Neuronal stem cell (in vitro differentiated cells): ENCODE measurements around the gene AAR2.
A peak's percentile ranks its signal among the peaks of the same experiment; 100 is the strongest.

ENCODE experiments used
- DNase-seq: peaks from one replicate; pipeline ENCODE4 v3.0.0-alpha.2; 2013; ENCODE audit warnings: low spot score
- H2AFZ ChIP-seq: one replicate; pipeline ENCODE4 v1.6.1; 2013; ENCODE audit warnings: mild to moderate bottlenecking, low read length, inconsistent platforms
- H2AK5ac ChIP-seq: 2 replicates; pipeline ENCODE4 v1.6.1; 2013; ENCODE audit warnings: low read depth, mild to moderate bottlenecking, inconsistent platforms, low read length, moderate library complexity, mixed read lengths
- H2BK120ac ChIP-seq: 2 replicates; pipeline ENCODE4 v1.6.1; 2013; ENCODE audit warnings: low read depth, mild to moderate bottlenecking, inconsistent platforms, low read length, moderate library complexity, mixed read lengths
- H2BK12ac ChIP-seq: one replicate; pipeline ENCODE4 v1.6.1; 2013; ENCODE audit warnings: low read length, inconsistent platforms
- H2BK15ac ChIP-seq: 2 replicates; pipeline ENCODE4 v1.6.1; 2013; ENCODE audit warnings: mild to moderate bottlenecking, low read length, inconsistent platforms, mixed read lengths
- H2BK5ac ChIP-seq: one replicate; pipeline ENCODE4 v1.6.1; 2013; ENCODE audit warnings: inconsistent platforms, mild to moderate bottlenecking, low read length, moderate library complexity
- H3K14ac ChIP-seq: one replicate; pipeline ENCODE4 v1.6.1; 2013; ENCODE audit warnings: low read length, inconsistent platforms
- H3K18ac ChIP-seq: 2 replicates; pipeline ENCODE4 v1.6.1; 2013; ENCODE audit warnings: low read length, inconsistent platforms
- H3K23ac ChIP-seq: 2 replicates; pipeline ENCODE4 v1.6.1; 2013; ENCODE audit warnings: low read depth, mild to moderate bottlenecking, mixed read lengths, low read length, inconsistent platforms; ENCODE audit not compliant: poor library complexity
- H3K27ac ChIP-seq: replicated peaks from 3 replicates; pipeline ENCODE4 v1.5.1; 2013; ENCODE audit warnings: low read length, inconsistent platforms
- H3K27me3 ChIP-seq, 3 experiments: 2 replicates each; pipeline ENCODE4 v1.6.1; 2013; ENCODE audit warnings: low read length in 3 of 3, mild to moderate bottlenecking in 2 of 3, inconsistent platforms in 1 of 3, low read depth in 1 of 3, mixed read lengths in 1 of 3, moderate library complexity in 1 of 3; ENCODE audit not compliant: control insufficient read depth in 3 of 3, insufficient read depth in 3 of 3
- H3K36me3 ChIP-seq, 2 donors: replicated peaks in 1 of 2; 2 replicates each; pipeline ENCODE4 v1.6.1; 2013; ENCODE audit warnings: low read length in 2 of 2; ENCODE audit not compliant: control insufficient read depth in 2 of 2, insufficient read depth in 2 of 2
- H3K4ac ChIP-seq: 2 replicates; pipeline ENCODE4 v1.6.1; 2013; ENCODE audit warnings: inconsistent platforms, mild to moderate bottlenecking, low read length, moderate library complexity
- H3K4me1 ChIP-seq, 2 donors: 1 replicate in 1 of 2; 2 replicates in 1 of 2; pipeline ENCODE4 v1.6.1; 2013; ENCODE audit warnings: low read length in 2 of 2, low read depth in 1 of 2; ENCODE audit not compliant: control insufficient read depth in 2 of 2, insufficient read depth in 1 of 2
- H3K4me2 ChIP-seq: one replicate; pipeline ENCODE4 v1.6.1; 2013; ENCODE audit warnings: mild to moderate bottlenecking, low read length, inconsistent platforms; ENCODE audit not compliant: insufficient read depth, poor library complexity, severe bottlenecking
- H3K4me3 ChIP-seq, 2 donors: 2 replicates each; pipeline ENCODE4 v1.5.1; 2013; ENCODE audit warnings: low read length in 2 of 2, mild to moderate bottlenecking in 2 of 2, inconsistent platforms in 1 of 2, moderate library complexity in 1 of 2
- H3K79me1 ChIP-seq: one replicate; pipeline ENCODE4 v1.6.1; 2013; ENCODE audit warnings: low read depth, mild to moderate bottlenecking, inconsistent platforms, low read length, moderate library complexity
- H3K9ac ChIP-seq: one replicate; pipeline ENCODE4 v1.6.1; 2013; ENCODE audit warnings: mild to moderate bottlenecking, low read depth, low read length, inconsistent platforms; ENCODE audit not compliant: poor library complexity
- H3K9me3 ChIP-seq, 2 donors: replicated peaks in 1 of 2; 2 replicates each; pipeline versions ENCODE3 to v1.6.1; 2013; ENCODE audit warnings: low read length in 2 of 2, mild to moderate bottlenecking in 2 of 2, inconsistent platforms in 1 of 2, low read depth in 1 of 2, mixed read lengths in 1 of 2, moderate library complexity in 1 of 2; ENCODE audit not compliant: control insufficient read depth in 2 of 2, insufficient read depth in 1 of 2
- H4K8ac ChIP-seq: one replicate; pipeline ENCODE4 v1.6.1; 2013; ENCODE audit warnings: low read depth, mild to moderate bottlenecking, inconsistent platforms, low read length, moderate library complexity
- H4K91ac ChIP-seq: one replicate; pipeline ENCODE4 v1.6.1; 2013; ENCODE audit warnings: low read length, low read depth, mild to moderate bottlenecking, inconsistent platforms; ENCODE audit not compliant: poor library complexity
- WGBS, 2 donors: extraction: QIAGEN DNeasy Blood & Tissue Kit; methylation state at CpG; one replicate each; pipeline ENCODE4 v1.1.7; 2013; ENCODE audit warnings: missing lambda C conversion rate in 2 of 2, mixed read lengths in 1 of 2; ENCODE audit not compliant: insufficient read length in 2 of 2, insufficient replicate concordance in 1 of 2; ENCODE audit errors: extremely low coverage in 2 of 2; 5-methylcytosine and 5-hydroxymethylcytosine counted together

Gene AAR2

DNA sequence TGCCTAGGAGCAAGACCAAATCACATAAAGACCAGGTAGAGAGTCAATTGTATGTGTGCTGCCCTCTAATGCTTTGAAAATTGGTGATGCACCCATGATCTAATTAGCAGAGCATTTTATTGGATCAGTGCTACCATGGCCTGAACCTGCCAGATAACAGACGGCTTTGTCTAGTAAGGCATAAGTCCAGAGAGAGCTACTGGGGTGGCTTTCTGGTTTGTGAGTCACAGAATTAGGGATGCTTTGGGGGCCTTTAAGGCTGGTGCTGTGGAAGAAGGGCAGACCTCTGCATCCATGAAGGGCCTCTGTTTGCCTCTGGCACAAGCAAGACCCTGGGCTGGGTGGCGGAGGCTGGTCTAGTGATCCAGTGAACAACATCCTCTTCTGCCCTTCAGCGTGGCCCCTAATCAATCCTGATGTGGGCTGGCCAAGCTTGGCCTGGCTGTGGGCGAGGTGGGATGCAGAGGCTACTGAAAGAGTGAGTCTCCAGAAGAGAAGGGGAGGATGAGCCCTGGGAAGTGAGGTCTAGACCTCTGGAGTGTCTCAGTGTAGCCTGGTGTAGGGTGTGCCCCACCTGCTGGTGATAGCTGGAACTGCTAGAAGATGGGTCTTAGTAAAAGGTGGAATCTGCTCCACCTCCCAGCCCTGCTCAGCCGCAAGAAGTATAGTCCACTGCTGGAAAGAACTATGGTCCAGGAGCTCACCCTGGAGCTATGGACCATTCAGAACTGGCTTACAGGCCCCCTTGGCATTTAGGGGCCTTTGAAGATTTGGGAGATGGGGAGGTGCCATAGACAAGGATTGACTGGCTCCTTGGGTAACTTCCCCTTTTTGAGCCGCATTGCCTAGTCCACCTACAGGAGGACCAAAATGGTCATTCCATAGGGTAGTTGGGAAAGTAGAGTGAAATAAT is 36.7 kb upstream of the AAR2 start:
- Histone ChIP-seq H4K91ac (no peak overlapping the region), H2BK120ac (no peak overlapping the region), H2BK5ac (no peak overlapping the region), H3K27me3 (no peaks in the 10 kb centered on the region), H3K14ac (no peak overlapping the region), H3K9me3 (no peaks in the 10 kb centered on the region), H3K79me1 (no peaks in the 10 kb centered on the region), H2AFZ (no peak overlapping the region), H3K27ac (no peak overlapping the region), H3K4ac (no peak overlapping the region), H3K36me3 (peaks cover 3 to 87% of the 10 kb centered on the region in 2 donors), H3K18ac (no peak overlapping the region), H4K8ac (no peak overlapping the region), H3K4me2 (no peak overlapping the region), H3K23ac (peak overlapping the region; percentile 15), H2AK5ac (no peak overlapping the region), H2BK15ac (no peak overlapping the region), H3K9ac (no peak overlapping the region), H3K4me1 (no peaks in the 10 kb centered on the region), H2BK12ac (no peak overlapping the region), H3K4me3 (no peak overlapping the region)
- WGBS, 2 donors = no CpG with 5 or more reads among the region's 6 CpGs
- DNase-seq = peak; percentile 80

GRCh38 chr20:36200451-36200850 is 35.8 kb upstream of the AAR2 start:
- no peak overlapping the region for H2AK5ac ChIP-seq
- H4K91ac ChIP-seq = no peak overlapping the region
- no peak for DNase-seq
- no peak overlapping the region for H3K9ac ChIP-seq
- no peak overlapping the region for H2AFZ ChIP-seq
- no peaks in the 10 kb centered on the region for H3K9me3 ChIP-seq
- no peaks in the 10 kb centered on the region for H3K27me3 ChIP-seq
- H3K4me1 ChIP-seq = no peaks in the 10 kb centered on the region
- H2BK15ac ChIP-seq = no peak overlapping the region
- no peaks in the 10 kb centered on the region for H3K79me1 ChIP-seq
- no peak overlapping the region for H3K4ac ChIP-seq
- no peak overlapping the region for H3K4me3 ChIP-seq
- no peak overlapping the region for H3K27ac ChIP-seq
- no peak overlapping the region for H2BK5ac ChIP-seq
- peaks cover 1 to 86% of the 10 kb centered on the region in 2 donors for H3K36me3 ChIP-seq
- no peak overlapping the region for H3K14ac ChIP-seq
- H4K8ac ChIP-seq = no peak overlapping the region
- no peak overlapping the region for H3K23ac ChIP-seq
- no peak overlapping the region for H3K18ac ChIP-seq
- WGBS, 2 donors = no CpG with 5 or more reads among the region's 1 CpG
- no peak overlapping the region for H2BK12ac ChIP-seq
- no peak overlapping the region for H3K4me2 ChIP-seq
- H2BK120ac ChIP-seq = no peak overlapping the region

DNA sequence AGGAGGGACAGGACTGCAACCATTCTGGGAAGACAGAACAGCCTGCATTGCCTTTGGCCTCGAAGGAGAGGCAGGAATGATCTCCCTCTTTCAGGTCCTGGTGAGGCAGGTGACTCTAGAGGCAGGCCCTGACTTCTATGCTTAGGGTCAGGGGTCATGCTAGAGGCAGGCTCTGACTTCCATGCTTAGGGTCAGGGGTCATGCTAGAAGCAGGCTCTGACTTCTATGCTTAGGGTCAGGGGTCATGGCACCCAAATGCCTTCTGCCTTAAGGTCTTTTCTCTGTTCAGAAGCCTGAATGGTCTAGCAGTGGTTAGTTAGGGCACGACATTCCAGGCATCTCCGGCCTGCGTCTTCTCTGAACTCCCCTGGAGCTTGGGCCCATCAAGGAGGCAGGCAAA is 35.1 kb upstream of the AAR2 start:
- Histone ChIP-seq H4K8ac (no peak overlapping the region), H3K79me1 (no peaks in the 10 kb centered on the region), H3K9me3 (no peaks in the 10 kb centered on the region), H2BK12ac (no peak overlapping the region), H3K18ac (no peak overlapping the region), H3K4me3 (no peak overlapping the region), H2AFZ (no peak overlapping the region), H3K27me3 (no peaks in the 10 kb centered on the region), H3K4ac (no peak overlapping the region), H2BK120ac (no peak overlapping the region), H3K9ac (no peak overlapping the region), H4K91ac (no peak overlapping the region), H3K14ac (no peak overlapping the region), H3K4me2 (no peak overlapping the region), H3K23ac (no peak overlapping the region), H3K36me3 (peaks cover 1 to 86% of the 10 kb centered on the region in 2 donors), H2BK5ac (no peak overlapping the region), H3K4me1 (no peaks in the 10 kb centered on the region), H2BK15ac (no peak overlapping the region), H2AK5ac (no peak overlapping the region), H3K27ac (no peak overlapping the region)
- WGBS, 2 donors = no CpG with 5 or more reads among the region's 4 CpGs
- DNase-seq = no peak

DNA sequence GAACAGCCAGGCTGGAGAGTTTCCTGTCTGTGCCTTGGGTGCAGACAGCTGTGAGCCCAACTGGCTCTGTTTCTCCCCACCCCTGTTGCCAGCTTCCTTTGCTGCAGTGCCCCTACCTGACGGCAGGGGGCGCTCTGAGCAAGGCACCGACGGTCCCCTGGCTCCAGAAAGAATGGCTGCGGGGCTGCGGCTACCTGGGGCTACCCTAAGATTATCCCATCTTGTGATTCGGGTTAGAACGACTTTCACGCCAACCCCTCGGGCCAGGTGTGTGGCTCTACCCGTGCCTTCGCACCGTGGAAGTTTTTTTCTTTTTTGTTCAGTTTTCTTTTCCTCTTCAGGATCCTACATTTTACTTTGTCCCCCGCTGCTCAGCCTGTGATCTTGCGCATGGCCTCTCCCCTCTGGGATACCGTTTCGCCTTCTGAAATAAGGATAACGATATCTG is 33.4 kb upstream of the AAR2 start:
- H3K79me1 ChIP-seq = no peaks in the 10 kb centered on the region
- WGBS, 2 donors = no CpG with 5 or more reads among the region's 18 CpGs
- H3K4ac ChIP-seq = no peak overlapping the region

More for the DNA sequence above, 33.4 kb upstream of the AAR2 start:
- H3K4me1 ChIP-seq = no peaks in the 10 kb centered on the region
- no peak overlapping the region for H3K4me3 ChIP-seq
- no peak overlapping the region for H3K18ac ChIP-seq
- H2AK5ac ChIP-seq = no peak overlapping the region
- no peak overlapping the region for H3K23ac ChIP-seq
- peaks cover 4 to 87% of the 10 kb centered on the region in 2 donors for H3K36me3 ChIP-seq
- peak; percentile 65 for DNase-seq
- H4K91ac ChIP-seq = no peak overlapping the region
- no peaks in the 10 kb centered on the region for H3K27me3 ChIP-seq
- no peak overlapping the region for H3K27ac ChIP-seq
- H3K9ac ChIP-seq = no peak overlapping the region
- H2BK5ac ChIP-seq = no peak overlapping the region
- H4K8ac ChIP-seq = no peak overlapping the region
- no peak overlapping the region for H3K14ac ChIP-seq
- no peaks in the 10 kb centered on the region for H3K9me3 ChIP-seq
- H2BK12ac ChIP-seq = no peak overlapping the region
- no peak overlapping the region for H2BK120ac ChIP-seq
- H2AFZ ChIP-seq = no peak overlapping the region
- no peak overlapping the region for H3K4me2 ChIP-seq
- H2BK15ac ChIP-seq = no peak overlapping the region
